GM21528 (cell line): ENCODE measurements around the gene MSH5.
"Not testable (repeated sequence)": the region's sequence is repeated elsewhere in the genome, so short reads cannot be mapped to it uniquely, and the experiment has no call there.

Source experiments
- ATAC-seq: cut with Tn5 transposase; IDR thresholded peaks from one replicate; pipeline ENCODE4 v1.9.1; 2021; ENCODE audit warnings: mild to moderate bottlenecking, moderate library complexity; ENCODE audit not compliant: unreplicated experiment, low FRiP score

Gene MSH5

DNA sequence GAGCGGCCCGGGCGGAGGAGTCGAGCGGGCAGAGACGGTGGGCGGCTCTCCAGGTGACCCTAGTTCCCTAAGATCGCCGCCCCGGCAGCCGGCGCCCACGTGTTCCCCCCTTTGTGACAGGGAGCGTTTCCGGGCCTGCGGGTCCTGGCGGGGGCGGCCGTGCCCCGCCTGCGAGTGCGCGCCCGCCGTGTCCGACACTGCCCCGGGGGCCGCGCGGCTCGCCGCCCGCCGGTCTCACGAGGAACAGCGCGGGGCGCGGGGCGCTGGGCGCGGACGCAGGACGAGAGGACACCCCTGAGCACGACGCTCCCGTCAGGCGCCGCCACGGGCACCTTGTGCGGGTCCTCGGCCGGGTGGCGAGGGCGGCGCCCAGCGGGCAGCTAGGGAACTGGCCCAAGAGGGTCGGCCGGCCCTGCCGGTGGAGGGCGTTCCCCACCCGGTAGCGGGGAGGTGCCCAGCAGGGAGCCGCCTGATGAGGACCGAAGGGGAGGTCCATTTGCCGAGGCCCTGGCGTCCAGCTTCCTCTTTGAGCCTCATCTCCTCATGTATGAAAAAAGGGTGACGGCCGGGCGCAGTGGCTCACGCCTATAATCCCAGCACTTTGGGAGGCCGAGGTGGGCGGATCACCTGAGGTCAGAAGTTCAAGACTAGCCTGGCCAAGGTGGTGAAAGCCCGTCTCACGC is 56.0 kb downstream of the MSH5 start, which contains the start of gene VARS1:
TSS of gene VARS1 (minus strand) at position 137 of the 683 bp plus-strand sequence. CDS start 535 bp downstream, outside the sequence.
- ATAC-seq = peak; percentile 67

DNA sequence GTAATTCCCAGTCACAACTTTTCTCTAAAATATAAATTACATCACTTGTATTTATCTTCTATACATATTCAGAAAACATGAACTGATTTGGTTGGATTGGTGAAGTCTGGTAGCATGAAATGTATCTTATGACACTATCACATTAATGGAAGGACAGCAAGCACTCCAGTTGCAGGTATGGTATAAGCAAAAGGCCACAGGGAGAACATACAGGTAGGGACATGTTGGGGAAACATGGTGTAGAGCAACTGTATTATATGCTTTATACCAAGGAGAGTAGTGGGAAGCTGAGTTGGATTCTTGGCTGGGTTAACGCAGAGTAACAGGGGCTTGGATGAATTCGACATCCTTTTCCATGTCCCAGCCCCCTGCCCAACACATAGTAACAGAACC is 57.2 kb downstream of the MSH5 start:
- no peak for ATAC-seq

DNA sequence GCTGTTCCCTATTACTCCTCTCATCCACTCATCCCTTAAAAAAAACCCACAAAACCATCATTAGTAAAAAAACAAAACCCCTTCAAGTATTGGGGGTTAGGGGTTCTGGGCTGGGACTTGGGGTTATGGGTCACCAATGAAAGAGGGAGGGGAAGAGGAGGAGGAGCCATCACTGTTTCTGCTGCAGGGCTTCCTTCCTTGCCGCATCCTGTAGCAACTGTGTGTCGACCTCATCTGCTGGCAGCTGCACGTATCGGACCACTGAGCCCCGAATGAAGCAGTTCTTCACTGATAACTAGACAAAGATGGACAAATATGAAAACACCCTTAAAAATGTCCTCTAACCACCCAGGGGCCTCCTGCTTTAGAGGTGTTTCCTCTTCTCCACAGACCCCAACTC is 57.8 kb downstream of the MSH5 start:
- ATAC-seq = no peak

DNA sequence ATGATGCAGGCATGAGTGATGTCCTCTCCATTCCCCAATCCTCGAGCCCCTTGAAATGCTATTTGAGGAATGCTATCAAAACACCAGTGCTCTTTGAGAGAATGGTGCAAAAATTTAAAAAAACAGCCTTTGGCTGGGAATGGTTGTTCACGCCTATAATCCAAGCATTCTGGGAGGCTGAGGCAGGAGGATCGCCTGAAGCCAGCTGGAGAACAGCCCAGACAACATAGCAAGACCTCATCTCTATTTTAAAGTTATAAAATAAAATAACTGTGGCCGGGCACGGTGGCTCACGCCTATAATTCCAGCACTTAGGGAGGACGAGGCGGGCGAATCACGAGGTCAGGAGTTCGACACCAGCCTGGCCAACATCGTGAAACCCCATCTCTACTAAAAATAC is 60.0 kb downstream of the MSH5 start:
- no peak for ATAC-seq

DNA sequence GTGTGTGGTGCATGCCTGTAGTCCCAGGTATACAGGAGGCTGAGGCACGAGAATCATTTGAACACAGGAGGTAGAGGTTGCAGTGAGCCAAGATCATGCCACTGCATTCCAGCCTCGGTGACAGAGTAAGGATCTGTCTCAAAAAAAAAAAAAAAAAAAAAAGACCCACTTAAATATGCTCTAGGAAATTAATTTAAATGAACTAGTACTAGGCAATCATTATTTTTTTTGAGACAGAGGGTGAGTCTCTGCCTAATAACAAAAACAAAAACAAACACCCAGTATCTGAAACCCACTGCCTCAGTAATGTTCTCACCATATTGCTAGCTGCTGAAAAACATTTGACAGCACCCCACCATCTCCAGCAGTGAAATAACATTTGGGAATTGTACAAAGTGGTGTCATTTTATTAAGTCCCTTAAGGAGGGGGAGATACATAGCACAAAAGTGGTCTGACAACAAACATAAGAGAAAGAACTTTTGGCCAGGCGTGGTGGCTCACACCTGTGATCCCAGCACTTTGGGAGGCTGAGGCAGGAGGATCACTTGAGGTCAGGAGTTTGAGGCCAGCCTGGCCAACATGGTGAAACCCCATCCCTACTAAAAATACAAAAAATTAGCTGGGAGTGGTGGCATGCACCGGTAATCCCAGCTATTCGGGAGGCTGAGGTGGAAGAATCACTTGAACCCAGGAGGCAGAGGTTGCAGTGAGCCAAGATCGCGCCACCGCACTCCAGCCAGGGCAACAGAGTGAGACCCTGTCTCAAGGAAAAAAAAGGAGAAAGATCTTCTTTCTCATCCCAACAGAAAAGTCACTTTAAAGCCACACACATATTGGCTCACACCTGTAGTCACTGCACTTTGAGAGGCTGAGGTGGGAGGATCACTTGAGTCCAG is 61.5 kb downstream of the MSH5 start:
- ATAC-seq = not testable (repeated sequence)

DNA sequence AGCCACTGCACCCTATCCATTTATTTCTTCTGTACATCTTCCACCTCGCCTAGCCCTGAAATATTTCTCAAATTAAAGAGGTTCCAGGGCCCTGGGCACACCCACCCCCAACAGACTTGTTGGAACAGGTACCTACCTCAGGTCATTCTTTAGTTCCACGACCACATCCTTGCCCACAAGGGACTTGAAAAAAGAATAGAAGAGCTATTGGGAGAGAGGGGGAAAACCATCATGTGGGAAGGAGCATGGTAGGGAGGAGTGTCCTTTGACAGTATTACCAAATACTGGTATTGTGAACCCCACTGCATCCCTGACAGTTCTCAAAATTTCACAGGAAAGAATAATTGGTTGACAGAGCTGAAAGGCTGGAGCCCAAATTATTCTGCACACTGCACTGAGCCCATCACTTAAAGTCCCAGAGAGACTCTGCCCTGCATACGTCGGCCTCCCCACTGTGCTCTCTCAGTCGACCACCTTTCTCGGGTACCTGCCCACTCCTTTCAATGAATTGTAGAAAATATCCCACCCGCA is 66.2 kb downstream of the MSH5 start:
- no peak for ATAC-seq

DNA sequence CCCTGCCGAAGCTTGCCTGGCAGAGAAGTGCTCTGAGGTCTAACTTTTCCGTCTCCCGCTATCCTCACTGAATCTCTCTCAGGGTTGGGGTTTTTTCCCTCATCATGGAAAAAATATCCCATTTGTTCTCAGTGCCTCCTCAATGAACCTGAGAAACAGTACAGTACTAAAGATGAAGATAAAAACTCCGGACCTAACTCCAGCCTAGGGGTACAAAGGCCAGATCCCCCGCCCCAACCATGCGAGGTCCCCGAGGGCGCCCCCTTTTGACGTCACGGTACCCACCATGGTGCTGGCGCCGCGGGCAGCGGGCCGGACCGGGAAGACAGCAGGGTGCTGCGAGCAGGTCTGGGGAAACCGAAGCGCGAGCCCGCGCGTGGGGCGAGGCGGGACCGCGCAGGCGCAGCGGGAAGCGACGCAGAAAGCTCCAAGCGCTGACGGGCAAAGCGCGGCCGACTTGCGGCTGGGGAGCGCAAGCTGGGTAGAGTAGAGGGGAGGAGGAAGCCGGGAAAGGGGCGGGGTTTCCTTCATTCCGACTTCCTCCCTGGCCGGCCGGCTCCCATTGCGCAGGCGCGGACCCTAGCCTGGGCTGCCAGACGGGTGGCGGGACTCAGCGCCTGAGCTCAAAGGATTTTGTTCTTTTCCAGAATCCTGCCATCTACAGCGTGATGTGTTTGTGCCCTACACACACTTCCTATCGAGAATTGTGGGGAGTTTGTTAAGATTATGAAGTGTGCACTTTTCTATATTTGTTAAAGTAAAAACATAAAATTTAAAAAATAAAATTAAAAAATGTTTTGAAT is 66.9 kb downstream of the MSH5 start, which contains the start of gene LSM2:
TSS of gene LSM2 (minus strand) at position 497 of the 803 bp plus-strand sequence. CDS start at position 288, 209 bp downstream.
- peak; percentile 80 for ATAC-seq

DNA sequence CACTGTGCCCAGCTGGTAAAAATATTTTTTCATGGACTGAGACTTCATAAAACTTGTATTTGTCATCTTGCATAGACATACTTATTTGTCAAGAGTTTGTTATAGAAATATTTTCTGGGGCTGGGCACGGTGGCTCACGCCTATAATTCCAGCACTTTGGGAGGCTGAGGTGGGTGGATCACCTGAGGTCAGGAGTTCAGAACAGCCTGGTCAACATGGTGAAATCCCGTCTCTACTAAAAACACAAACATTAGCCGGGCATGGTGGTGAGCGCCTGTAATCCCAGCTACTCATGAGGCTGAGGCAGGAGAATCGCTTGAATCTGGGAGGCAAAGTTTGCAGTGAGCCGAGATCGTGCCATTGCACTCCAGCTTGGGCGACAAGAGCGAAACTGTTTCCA is 68.8 kb downstream of the MSH5 start:
- not testable (repeated sequence) for ATAC-seq

DNA sequence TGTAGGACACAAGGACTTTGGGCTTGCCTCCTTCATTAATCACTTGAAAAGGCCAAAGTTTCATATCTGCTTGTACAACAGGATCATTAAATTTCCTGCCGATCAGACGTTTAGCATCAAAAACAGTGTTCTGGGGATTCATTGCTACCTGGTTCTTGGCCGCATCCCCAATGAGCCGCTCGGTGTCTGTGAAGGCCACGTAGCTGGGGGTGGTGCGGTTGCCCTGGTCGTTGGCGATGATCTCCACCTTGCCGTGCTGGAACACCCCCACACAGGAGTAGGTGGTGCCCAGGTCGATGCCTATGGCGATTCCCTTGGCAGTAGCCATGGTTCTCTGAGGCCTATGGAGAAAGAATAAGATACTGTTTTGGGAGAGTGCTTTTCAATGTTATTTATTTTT is 71.8 kb downstream of the MSH5 start:
- no peak for ATAC-seq
